ENCODE data around the gene CRB1.

CRB1 gene

GRCh38 chr1:197519741-197520334 is 251.8 kb downstream of the CRB1 start:
- H3K9me3 ChIP-seq (ENCODE audit: control insufficient read depth, insufficient read depth, low read length), result no peaks in the 10 kb centered on the region
- H3K27me3 ChIP-seq (ENCODE audit: control insufficient read depth, low read length), result no peaks in the 10 kb centered on the region
- no peaks in the 10 kb centered on the region for H3K4me1 ChIP-seq (ENCODE audit: control insufficient read depth, low read length)
- no peaks in the 10 kb centered on the region for H3K79me2 ChIP-seq (ENCODE audit: control insufficient read depth, low read length)
- no peak for TF ChIP-seq EZH2phosphoT487 (IDR thresholded peaks at IDR 0.05; ENCODE audit: borderline replicate concordance, low read length)
- TF ChIP-seq CTCF (IDR thresholded peaks at IDR 0.05; ENCODE audit: low read depth, low read length, poor library complexity, severe bottlenecking), result peak; percentile 64
- H3K36me3 ChIP-seq (ENCODE audit: control insufficient read depth, low read length), result no peaks in the 10 kb centered on the region
- no peak overlapping the region for H3K4me3 ChIP-seq (ENCODE audit: low read length)
- no peak overlapping the region for H3K4me2 ChIP-seq (ENCODE audit: low read length)
- H4K20me1 ChIP-seq (ENCODE audit: control insufficient read depth, insufficient read depth, low read depth, low read length), result no peaks in the 10 kb centered on the region; the same call in 1 of the 2 replicates
- no peaks in the 10 kb centered on the region for H3K9me2 ChIP-seq (replicated peaks; ENCODE audit: control insufficient read depth, low read length)
- H3F3A ChIP-seq (ENCODE audit: control insufficient read depth, insufficient read depth), result no peaks in the 10 kb centered on the region
- H3K27ac ChIP-seq (ENCODE audit: low read depth, low read length), result no peak overlapping the region

GRCh38 chr1:197521118-197521739 is 253.2 kb downstream of the CRB1 start:
- Histone ChIP-seq H3K4me1 (ENCODE audit: control insufficient read depth, low read length) (no peaks in the 10 kb centered on the region), H3F3A (ENCODE audit: control insufficient read depth, insufficient read depth) (no peaks in the 10 kb centered on the region), H3K36me3 (ENCODE audit: control insufficient read depth, low read length) (no peaks in the 10 kb centered on the region), H3K4me2 (ENCODE audit: low read length) (no peak overlapping the region), H3K27ac (ENCODE audit: low read depth, low read length) (no peak overlapping the region), H3K79me2 (ENCODE audit: control insufficient read depth, low read length) (no peaks in the 10 kb centered on the region), H4K20me1 (ENCODE audit: control insufficient read depth, insufficient read depth, low read depth, low read length) (no peaks in the 10 kb centered on the region; the same call in 1 of the 2 replicates), H3K4me3 (ENCODE audit: low read length) (no peak overlapping the region), H3K27me3 (ENCODE audit: control insufficient read depth, low read length) (no peaks in the 10 kb centered on the region), H3K9me3 (ENCODE audit: control insufficient read depth, insufficient read depth, low read length) (no peaks in the 10 kb centered on the region), H3K9me2 (replicated peaks; ENCODE audit: control insufficient read depth, low read length) (no peaks in the 10 kb centered on the region)
- TF ChIP-seq CTCF (IDR thresholded peaks at IDR 0.05; ENCODE audit: low read depth, low read length, poor library complexity, severe bottlenecking) (peak; percentile 80), EZH2phosphoT487 (IDR thresholded peaks at IDR 0.05; ENCODE audit: borderline replicate concordance, low read length) (no peak)

- Histone ChIP-seq H3K27ac (ENCODE audit: low read depth, low read length) (no peak overlapping the region), H3K9me3 (ENCODE audit: control insufficient read depth, insufficient read depth, low read length) (no peaks in the 10 kb centered on the region), H3K27me3 (ENCODE audit: control insufficient read depth, low read length) (no peaks in the 10 kb centered on the region), H3K79me2 (ENCODE audit: control insufficient read depth, low read length) (no peaks in the 10 kb centered on the region), H3K36me3 (ENCODE audit: control insufficient read depth, low read length) (no peaks in the 10 kb centered on the region), H3F3A (ENCODE audit: control insufficient read depth, insufficient read depth) (no peaks in the 10 kb centered on the region), H3K4me3 (ENCODE audit: low read length) (no peak overlapping the region), H3K4me1 (ENCODE audit: control insufficient read depth, low read length) (no peaks in the 10 kb centered on the region), H4K20me1 (ENCODE audit: control insufficient read depth, insufficient read depth, low read depth, low read length) (no peaks in the 10 kb centered on the region), H3K4me2 (ENCODE audit: low read length) (no peak overlapping the region), H3K9me2 (replicated peaks; ENCODE audit: control insufficient read depth, low read length) (no peaks in the 10 kb centered on the region)
- TF ChIP-seq EZH2phosphoT487 (IDR thresholded peaks at IDR 0.05; ENCODE audit: borderline replicate concordance, low read length), result no peak
- TF ChIP-seq CTCF (IDR thresholded peaks at IDR 0.05; ENCODE audit: low read depth, low read length, poor library complexity, severe bottlenecking), result peak; percentile 34
Measured at GRCh38 chr1:197526736-197527371, 258.8 kb downstream of the CRB1 start.

Measured in DOHH2 (cell line).